Measurements from ENCODE around the gene EGFLAM. TPM values are rescaled to one million over a fixed set of nuclear protein-coding genes. Genes with fewer than 3 reads are reported as not detected.

The EGFLAM gene
- total and polyA plus RNA-seq, 9 of the 15 experiments (the other 6 are each of a cell fraction or from before 2014, with no cell fraction given): 0.09 to 2.5 (median 1.0) TPM

- no peak for TF ChIP-seq ZNF253 (CRISPR knock-in tag; conservative IDR thresholded peaks at IDR 0.05)
- no peak for TF ChIP-seq MLLT1 (IDR thresholded peaks at IDR 0.05)
- TF ChIP-seq ZBTB33 (CRISPR knock-in tag; IDR thresholded peaks at IDR 0.05): no peak
- no peak for TF ChIP-seq PHF21A (IDR thresholded peaks at IDR 0.05; ENCODE audit: borderline replicate concordance, low read depth)
- TF ChIP-seq NFE2 (IDR thresholded peaks at IDR 0.05; ENCODE audit: low read depth): no peak
- TF ChIP-seq KDM1A (IDR thresholded peaks at IDR 0.05): no peak
- no peak for TF ChIP-seq ZFP91 (CRISPR knock-in tag; IDR thresholded peaks at IDR 0.05)
- no peak for TF ChIP-seq SMARCA4 (IDR thresholded peaks at IDR 0.05)
- no peak for TF ChIP-seq RBM17 (IDR thresholded peaks at IDR 0.05; ENCODE audit: borderline replicate concordance, low read depth, low read length)
- no peak for TF ChIP-seq HIVEP1 (CRISPR knock-in tag; IDR thresholded peaks at IDR 0.05)
- no peak for TF ChIP-seq TFAM (CRISPR knock-in tag; conservative IDR thresholded peaks at IDR 0.05)
- TF ChIP-seq CTBP1 (IDR thresholded peaks at IDR 0.05; ENCODE audit: borderline replicate concordance): peak; percentile 71; the same call in 1 of the 2 replicates
- no peak for TF ChIP-seq RBFOX2 (IDR thresholded peaks at IDR 0.05; ENCODE audit: low read depth, low read length)
- no peak for TF ChIP-seq CCNT2 (IDR thresholded peaks at IDR 0.05; ENCODE audit: borderline replicate concordance, extremely low read depth, insufficient read length, low read depth, low read length)
- no peak for TF ChIP-seq ZNF354B (CRISPR knock-in tag; IDR thresholded peaks at IDR 0.05)
- TF ChIP-seq MCM2 (IDR thresholded peaks at IDR 0.05; ENCODE audit: low read depth): no peak
- TF ChIP-seq SMARCB1 (IDR thresholded peaks at IDR 0.05; ENCODE audit: insufficient read length, low read depth): no peak
- TF ChIP-seq DEAF1 (CRISPR knock-in tag; IDR thresholded peaks at IDR 0.05): peak; percentile 62; the same call in 1 of the 2 replicates
- no peak for TF ChIP-seq ZNF280A (IDR thresholded peaks at IDR 0.05; ENCODE audit: low read depth, partially characterized antibody)
- no peak for TF ChIP-seq HNRNPLL (IDR thresholded peaks at IDR 0.05; ENCODE audit: low read depth, low read length, poor library complexity, severe bottlenecking)
- 0 out of 2 replicates have a peak, but pooled peaks have one; percentile 27 for TF ChIP-seq CXXC5 (CRISPR knock-in tag; IDR thresholded peaks at IDR 0.05)
- TF ChIP-seq PHF20 (IDR thresholded peaks at IDR 0.05; ENCODE audit: partially characterized antibody): no peak
- TF ChIP-seq MCM5 (IDR thresholded peaks at IDR 0.05; ENCODE audit: low read depth): no peak
Measured at GRCh38 chr5:38382898-38383297, 124.5 kb downstream of the EGFLAM start (continued).

Data from K562 (cell line).